Suprapubic skin (tissue), 4 donors: ENCODE data around the gene TTC38. TPM values are rescaled to one million over a fixed set of nuclear protein-coding genes. Genes with fewer than 3 reads are reported as not detected.

Experiments used
- DNase-seq, 2 donors: peaks; one replicate each; pipeline ENCODE4 v3.0.0-alpha.2; 2019; ENCODE audit warnings: low spot score in 2 of 2
- H3K27ac ChIP-seq: fragments of 200-600 bp; sonication (generic); one replicate; pipeline ENCODE4 v1.5.1; 2019
- H3K27me3 ChIP-seq: fragments of 200-600 bp; sonication (generic); one replicate; pipeline ENCODE4 v1.5.1; 2019
- H3K36me3 ChIP-seq: fragments of 200-600 bp; sonication (generic); one replicate; pipeline ENCODE4 v1.5.1; 2019
- H3K4me1 ChIP-seq: fragments of 200-600 bp; sonication (generic); one replicate; pipeline ENCODE4 v1.5.1; 2019
- H3K4me3 ChIP-seq: fragments of 200-600 bp; sonication (generic); one replicate; pipeline ENCODE4 v1.5.1; 2019; ENCODE audit warnings: mild to moderate bottlenecking
- H3K9me3 ChIP-seq: fragments of 200-600 bp; sonication (generic); one replicate; pipeline ENCODE4 v1.5.1; 2019
- EP300 ChIP-seq: sonication (generic); formaldehyde crosslinking; IDR thresholded peaks from one replicate; pipeline ENCODE4 v1.6.1; 2017; ENCODE audit warnings: antibody characterized with exemption
- POLR2A ChIP-seq, 2 donors: fragments of 450-650 bp; IDR thresholded peaks; one replicate each; pipeline ENCODE4 v1.6.1; 2017; ENCODE audit warnings: antibody characterized with exemption in 2 of 2, mild to moderate bottlenecking in 2 of 2, moderate library complexity in 2 of 2
- POLR2AphosphoS5 ChIP-seq, 3 donors: sonication (generic); formaldehyde crosslinking; IDR thresholded peaks; one replicate each; pipeline ENCODE4 v1.6.1; 2017; ENCODE audit warnings: antibody characterized with exemption in 3 of 3
- WGBS: methylation state at CpG from one replicate; pipeline ENCODE4 v1.1.5; 2018; 5-methylcytosine and 5-hydroxymethylcytosine counted together
- total RNA-seq, 4 donors: library from RNA; depleted of rRNA; stranded (reverse); fragments of >200 nt; gene quantifications; one replicate each; pipeline ENCODE4 v1.1.0, GENCODE V29; 2016
- TF ChIP-seq, protein P1 (sequence below), 2 donors: fragments of 200-600 bp in 1 of 2; fragments of 450-650 bp in 1 of 2; sonication (generic) in 1 of 2; IDR thresholded peaks; one replicate each; pipeline ENCODE4 v1.5.1; 2016 to 2019; ENCODE audit warnings: antibody characterized with exemption in 2 of 2, mild to moderate bottlenecking in 1 of 2, moderate library complexity in 1 of 2

Gene TTC38
- total RNA-seq, 4 donors from 2014 or later: 18.6 to 42.6 (median 35.4) TPM

- WGBS: 91% methylated on average over 12 of the region's 12 CpGs
- Histone ChIP-seq H3K4me1 (no peaks in the 10 kb centered on the region), H3K36me3 (peaks cover 59% of the 10 kb centered on the region), H3K27me3 (no peaks in the 10 kb centered on the region), H3K9me3 (no peaks in the 10 kb centered on the region), H3K4me3 (no peak overlapping the region), H3K27ac (no peak overlapping the region)
- DNase-seq: no peak
- no peak for TF ChIP-seq EP300
- TF ChIP-seq POLR2A (IDR thresholded peaks at IDR 0.05): no peak
- TF ChIP-seq POLR2AphosphoS5 (IDR thresholded peaks at IDR 0.05): no peak
- TF ChIP-seq, protein P1, sequence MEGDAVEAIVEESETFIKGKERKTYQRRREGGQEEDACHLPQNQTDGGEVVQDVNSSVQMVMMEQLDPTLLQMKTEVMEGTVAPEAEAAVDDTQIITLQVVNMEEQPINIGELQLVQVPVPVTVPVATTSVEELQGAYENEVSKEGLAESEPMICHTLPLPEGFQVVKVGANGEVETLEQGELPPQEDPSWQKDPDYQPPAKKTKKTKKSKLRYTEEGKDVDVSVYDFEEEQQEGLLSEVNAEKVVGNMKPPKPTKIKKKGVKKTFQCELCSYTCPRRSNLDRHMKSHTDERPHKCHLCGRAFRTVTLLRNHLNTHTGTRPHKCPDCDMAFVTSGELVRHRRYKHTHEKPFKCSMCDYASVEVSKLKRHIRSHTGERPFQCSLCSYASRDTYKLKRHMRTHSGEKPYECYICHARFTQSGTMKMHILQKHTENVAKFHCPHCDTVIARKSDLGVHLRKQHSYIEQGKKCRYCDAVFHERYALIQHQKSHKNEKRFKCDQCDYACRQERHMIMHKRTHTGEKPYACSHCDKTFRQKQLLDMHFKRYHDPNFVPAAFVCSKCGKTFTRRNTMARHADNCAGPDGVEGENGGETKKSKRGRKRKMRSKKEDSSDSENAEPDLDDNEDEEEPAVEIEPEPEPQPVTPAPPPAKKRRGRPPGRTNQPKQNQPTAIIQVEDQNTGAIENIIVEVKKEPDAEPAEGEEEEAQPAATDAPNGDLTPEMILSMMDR (IDR thresholded peaks at IDR 0.05): no peak
Measured at GRCh38 chr22:46234969-46235368, 32.8 kb upstream of the TTC38 start.

DNA sequence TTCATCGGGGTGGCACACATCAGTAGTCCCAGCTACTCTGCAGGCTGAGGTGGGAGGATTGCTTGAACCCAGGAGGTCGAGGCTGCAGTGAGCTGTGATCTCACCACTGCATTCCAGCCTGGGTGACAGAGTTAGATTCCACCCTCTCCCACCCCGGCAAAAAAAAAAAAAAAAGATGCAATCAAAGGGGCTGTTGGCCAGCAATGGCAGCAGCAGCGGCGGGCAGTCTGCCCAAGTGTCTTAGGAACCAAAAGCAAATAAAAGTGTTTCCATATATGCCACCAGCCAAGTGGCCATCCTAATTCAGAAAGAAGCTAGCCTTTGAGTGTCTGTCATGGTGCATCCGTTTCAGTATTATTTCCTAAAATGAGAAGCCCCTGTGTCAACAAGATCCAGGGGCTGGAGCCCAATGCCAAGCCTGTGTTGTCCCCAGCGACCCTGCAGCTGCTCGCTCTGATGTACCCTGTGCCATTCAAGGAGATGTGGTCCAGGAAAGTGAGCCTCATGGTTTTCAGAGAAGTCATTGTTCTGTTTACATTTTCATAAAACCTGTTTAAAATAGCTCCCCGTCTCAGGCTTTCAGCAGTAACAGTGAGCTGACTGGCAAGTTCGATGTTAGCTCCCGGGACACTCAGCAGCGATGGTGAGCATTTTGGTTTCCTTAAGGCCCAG is 30.2 kb upstream of the TTC38 start:
- H3K36me3 ChIP-seq: peaks cover 48% of the 10 kb centered on the region
- TF ChIP-seq, protein P1 (IDR thresholded peaks at IDR 0.05): no peak
- TF ChIP-seq POLR2AphosphoS5 (IDR thresholded peaks at IDR 0.05) (no peak), POLR2A (IDR thresholded peaks at IDR 0.05) (no peak), EP300 (no peak)
- DNase-seq: no peak
- no peaks in the 10 kb centered on the region for H3K27me3 ChIP-seq
- no peaks in the 10 kb centered on the region for H3K9me3 ChIP-seq
- no peaks in the 10 kb centered on the region for H3K4me1 ChIP-seq
- H3K4me3 ChIP-seq: no peak overlapping the region
- 91% methylated on average over 12 of the region's 12 CpGs for WGBS
- H3K27ac ChIP-seq: no peak overlapping the region

DNA sequence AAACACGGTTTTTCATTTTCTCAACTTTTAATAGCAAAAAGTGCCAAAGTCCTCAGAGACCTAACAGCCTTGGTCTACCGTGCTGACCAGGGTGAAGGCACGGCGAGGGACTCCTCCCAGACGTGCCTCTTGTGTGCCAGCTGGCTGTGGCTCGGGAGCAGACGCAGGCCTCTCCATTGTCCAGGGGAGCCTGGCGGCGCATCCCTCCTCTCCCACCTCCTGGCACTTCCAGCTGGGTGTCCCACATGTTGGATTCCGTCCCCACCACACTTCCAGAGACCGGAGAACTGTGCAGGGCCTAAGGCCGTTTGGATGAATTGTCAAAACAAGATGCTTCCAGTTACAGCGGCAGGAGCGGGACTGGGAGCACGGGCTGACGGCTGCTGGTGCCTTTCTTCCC is 29.3 kb upstream of the TTC38 start:
- WGBS: 69% methylated on average over 7 of the region's 16 CpGs
- Histone ChIP-seq H3K27me3 (no peaks in the 10 kb centered on the region), H3K27ac (no peak overlapping the region), H3K36me3 (peaks cover 52% of the 10 kb centered on the region), H3K4me1 (no peaks in the 10 kb centered on the region), H3K4me3 (no peak overlapping the region), H3K9me3 (no peaks in the 10 kb centered on the region)
- TF ChIP-seq EP300 (no peak), POLR2A (IDR thresholded peaks at IDR 0.05) (no peak), POLR2AphosphoS5 (IDR thresholded peaks at IDR 0.05) (no peak)
- TF ChIP-seq, protein P1 (IDR thresholded peaks at IDR 0.05): no peak
- DNase-seq: peak in 1 of 2 donors; percentile 57

GRCh38 chr22:46239261-46240048 is 28.4 kb upstream of the TTC38 start:
- H3K36me3 ChIP-seq: peaks cover 56% of the 10 kb centered on the region
- H3K27ac ChIP-seq: no peak overlapping the region
- no peaks in the 10 kb centered on the region for H3K27me3 ChIP-seq
- H3K4me1 ChIP-seq: no peaks in the 10 kb centered on the region
- DNase-seq: peak in 1 of 2 donors; percentile 46
- no peaks in the 10 kb centered on the region for H3K9me3 ChIP-seq
- 79% methylated on average over 20 of the region's 20 CpGs for WGBS
- TF ChIP-seq, protein P1 (IDR thresholded peaks at IDR 0.05): no peak
- TF ChIP-seq POLR2AphosphoS5 (IDR thresholded peaks at IDR 0.05) (no peak), POLR2A (IDR thresholded peaks at IDR 0.05) (no peak), EP300 (no peak)
- H3K4me3 ChIP-seq: no peak overlapping the region

GRCh38 chr22:46240073-46240472 is 27.7 kb upstream of the TTC38 start:
- no peak overlapping the region for H3K27ac ChIP-seq
- H3K4me3 ChIP-seq: no peak overlapping the region
- H3K36me3 ChIP-seq: peaks cover 57% of the 10 kb centered on the region
- H3K4me1 ChIP-seq: no peaks in the 10 kb centered on the region
- no peak for DNase-seq
- 100% methylated on average over 2 of the region's 2 CpGs for WGBS
- no peaks in the 10 kb centered on the region for H3K9me3 ChIP-seq
- TF ChIP-seq, protein P1 (IDR thresholded peaks at IDR 0.05): no peak
- TF ChIP-seq POLR2A (IDR thresholded peaks at IDR 0.05) (no peak), POLR2AphosphoS5 (IDR thresholded peaks at IDR 0.05) (no peak), EP300 (no peak)
- no peaks in the 10 kb centered on the region for H3K27me3 ChIP-seq
